Stomach smooth muscle (tissue), 2 donors: Measurements from ENCODE around the gene PDK2.

Experiments used
- H3K27ac ChIP-seq: one replicate; pipeline ENCODE4 v1.7.0; 2013; ENCODE audit warnings: mild to moderate bottlenecking, low read length, inconsistent platforms
- H3K27me3 ChIP-seq, 2 donors: one replicate each; pipeline ENCODE4 v1.7.0; 2013; ENCODE audit warnings: low read length in 2 of 2; ENCODE audit not compliant: insufficient read depth in 2 of 2, control insufficient read depth in 1 of 2
- H3K36me3 ChIP-seq, 2 donors: one replicate each; pipeline ENCODE4 v1.7.0; 2013; ENCODE audit warnings: low read length in 2 of 2; ENCODE audit not compliant: control insufficient read depth in 2 of 2, insufficient read depth in 2 of 2
- H3K4me1 ChIP-seq: one replicate; pipeline ENCODE4 v1.7.0; 2013; ENCODE audit warnings: low read length; ENCODE audit not compliant: control insufficient read depth, insufficient read depth
- H3K4me3 ChIP-seq, 2 donors: one replicate each; pipeline ENCODE4 v1.7.0; 2013; ENCODE audit warnings: low read length in 2 of 2
- H3K9ac ChIP-seq, 2 donors: one replicate each; pipeline ENCODE4 v1.7.0; 2013; ENCODE audit warnings: low read length in 2 of 2, mild to moderate bottlenecking in 1 of 2
- H3K9me3 ChIP-seq, 2 donors: one replicate each; pipeline ENCODE4 v1.7.0; 2013; ENCODE audit warnings: low read length in 2 of 2; ENCODE audit not compliant: control insufficient read depth in 2 of 2
- donor health status: healthy.
- donor health status: Pancreatic carcinoma.

Gene PDK2

DNA sequence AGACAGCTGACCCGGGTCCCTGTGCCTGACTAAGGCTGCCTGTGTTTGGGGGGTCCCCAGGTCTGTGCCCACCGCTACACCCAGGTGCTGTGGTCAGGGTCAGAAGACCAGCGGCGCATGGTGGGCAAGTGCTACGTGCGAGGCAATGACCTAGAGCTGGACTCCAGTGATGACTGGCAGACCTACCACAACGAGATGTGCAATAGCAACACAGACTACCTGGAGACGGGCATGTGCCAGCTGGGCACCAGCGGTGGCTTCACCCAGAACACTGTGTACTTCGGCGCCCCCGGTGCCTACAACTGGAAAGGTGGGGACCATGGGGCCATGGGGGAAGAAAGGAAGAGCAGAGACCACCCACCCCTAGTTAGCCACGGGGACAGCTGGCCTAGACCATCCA, 27.2 kb upstream of the PDK2 start:
- H3K9ac ChIP-seq = no peak overlapping the region
- H3K27ac ChIP-seq = no peak overlapping the region
- H3K4me3 ChIP-seq = no peak overlapping the region
- peaks cover 21% of the 10 kb centered on the region for H3K4me1 ChIP-seq
- H3K36me3 ChIP-seq = peaks cover 36 to 47% of the 10 kb centered on the region in 2 donors
- H3K27me3 ChIP-seq = no peaks in the 10 kb centered on the region
- H3K9me3 ChIP-seq = no peaks in the 10 kb centered on the region

DNA sequence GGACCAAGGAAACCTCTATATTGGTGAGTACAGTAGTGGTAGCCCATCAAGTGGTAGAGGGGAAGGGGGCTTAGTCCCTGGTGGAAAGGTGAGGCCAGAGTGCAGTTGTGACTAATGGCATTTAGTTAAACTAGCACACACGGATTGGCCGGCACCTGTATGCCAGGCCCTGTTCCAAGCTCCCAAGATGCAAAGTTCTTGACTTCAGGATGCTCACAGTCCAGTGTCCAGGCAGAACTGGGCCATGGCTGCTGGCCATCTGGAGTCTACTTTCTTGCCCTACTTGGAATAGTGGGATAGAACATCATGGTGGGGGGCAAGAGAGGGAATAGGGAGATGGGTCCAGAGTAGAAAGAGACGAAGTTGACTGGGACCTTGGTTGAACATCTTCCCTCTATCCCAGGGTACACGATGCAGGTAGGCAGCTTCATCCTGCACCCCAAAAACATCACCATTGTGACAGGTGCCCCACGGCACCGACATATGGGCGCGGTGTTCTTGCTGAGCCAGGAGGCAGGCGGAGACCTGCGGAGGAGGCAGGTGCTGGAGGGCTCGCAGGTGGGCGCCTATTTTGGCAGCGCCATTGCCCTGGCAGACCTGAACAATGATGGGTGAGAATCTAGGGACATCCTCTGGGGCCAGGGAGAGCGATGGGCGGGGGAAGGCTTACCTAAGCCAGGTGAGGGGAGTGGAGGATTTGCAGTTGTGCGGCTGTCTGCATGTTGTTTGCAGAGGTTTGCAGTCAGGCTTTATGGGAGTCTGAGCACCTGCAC, 24.1 kb upstream of the PDK2 start:
- Histone ChIP-seq H3K4me1 (peaks cover 3% of the 10 kb centered on the region), H3K27ac (no peak overlapping the region), H3K9me3 (no peaks in the 10 kb centered on the region), H3K36me3 (peaks cover 63 to 71% of the 10 kb centered on the region in 2 donors), H3K9ac (no peak overlapping the region), H3K4me3 (no peak overlapping the region), H3K27me3 (no peaks in the 10 kb centered on the region)

GRCh38 chr17:50071692-50072091, 23.5 kb upstream of the PDK2 start:
- Histone ChIP-seq H3K4me1 (peaks cover 3% of the 10 kb centered on the region), H3K27me3 (no peaks in the 10 kb centered on the region), H3K9me3 (no peaks in the 10 kb centered on the region), H3K36me3 (peaks cover 65 to 72% of the 10 kb centered on the region in 2 donors), H3K9ac (no peak overlapping the region), H3K27ac (no peak overlapping the region), H3K4me3 (no peak overlapping the region)

DNA sequence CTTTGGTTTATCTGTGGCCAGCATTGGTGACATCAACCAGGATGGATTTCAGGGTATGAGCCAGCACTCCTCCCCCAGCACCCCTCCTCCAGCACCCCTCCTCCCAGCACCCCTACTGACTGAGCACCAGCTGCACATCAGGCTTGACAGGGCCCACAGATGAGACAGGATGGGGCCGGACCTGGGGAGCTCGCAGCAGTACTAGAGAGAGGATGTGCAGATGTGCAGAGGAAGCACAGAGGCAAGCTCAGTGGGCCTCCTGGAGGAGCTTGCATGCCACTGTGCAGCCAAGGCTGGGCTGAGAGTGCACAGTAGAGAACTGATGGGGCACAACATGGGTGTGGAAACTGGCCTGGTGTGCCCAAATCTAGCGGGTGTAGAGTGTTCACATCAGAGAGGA, 23.0 kb upstream of the PDK2 start:
- Histone ChIP-seq H3K4me3 (no peak overlapping the region), H3K27me3 (no peaks in the 10 kb centered on the region), H3K9ac (no peak overlapping the region), H3K4me1 (peaks cover 3% of the 10 kb centered on the region), H3K27ac (no peak overlapping the region), H3K36me3 (peaks cover 69 to 73% of the 10 kb centered on the region in 2 donors), H3K9me3 (no peaks in the 10 kb centered on the region)

GRCh38 chr17:50072925-50073324, 22.2 kb upstream of the PDK2 start:
- Histone ChIP-seq H3K9ac (no peak overlapping the region), H3K27me3 (no peaks in the 10 kb centered on the region), H3K27ac (no peak overlapping the region), H3K4me1 (peaks cover 3% of the 10 kb centered on the region), H3K4me3 (no peak overlapping the region), H3K9me3 (no peaks in the 10 kb centered on the region), H3K36me3 (peaks cover 76% of the 10 kb centered on the region in 2 donors)

GRCh38 chr17:50074227-50074626, 20.9 kb upstream of the PDK2 start:
- no peak overlapping the region for H3K9ac ChIP-seq
- peaks cover 81 to 82% of the 10 kb centered on the region in 2 donors for H3K36me3 ChIP-seq
- H3K4me3 ChIP-seq = no peak overlapping the region
- H3K4me1 ChIP-seq = peaks cover 5% of the 10 kb centered on the region
- no peaks in the 10 kb centered on the region for H3K9me3 ChIP-seq
- no peaks in the 10 kb centered on the region for H3K27me3 ChIP-seq
- no peak overlapping the region for H3K27ac ChIP-seq

DNA sequence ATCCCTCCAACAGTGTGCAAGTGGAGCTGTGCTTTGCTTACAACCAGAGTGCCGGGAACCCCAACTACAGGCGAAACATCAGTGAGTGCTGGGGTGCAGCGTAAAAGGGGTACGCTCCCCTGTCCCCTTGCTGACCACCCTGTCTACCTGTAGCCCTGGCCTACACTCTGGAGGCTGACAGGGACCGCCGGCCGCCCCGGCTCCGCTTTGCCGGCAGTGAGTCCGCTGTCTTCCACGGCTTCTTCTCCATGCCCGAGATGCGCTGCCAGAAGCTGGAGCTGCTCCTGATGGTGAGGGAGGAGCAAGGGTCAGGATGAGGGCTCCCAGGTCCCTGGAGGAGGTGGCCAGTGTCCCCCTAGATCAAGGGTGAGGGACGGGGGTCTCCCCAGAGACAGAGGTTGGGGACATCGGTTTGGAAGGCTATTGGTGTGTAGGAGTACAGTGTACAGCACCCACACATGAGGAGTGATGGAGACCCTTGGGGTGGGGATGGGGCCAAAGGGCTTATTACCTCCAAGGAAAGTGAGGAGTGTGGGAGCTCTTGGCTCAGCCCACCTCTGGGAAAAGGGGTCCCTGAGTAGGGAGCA, 19.6 kb upstream of the PDK2 start:
- peaks cover 84 to 85% of the 10 kb centered on the region in 2 donors for H3K36me3 ChIP-seq
- H3K27me3 ChIP-seq = no peaks in the 10 kb centered on the region
- H3K4me3 ChIP-seq = no peak overlapping the region
- peaks cover 13% of the 10 kb centered on the region for H3K4me1 ChIP-seq
- H3K9ac ChIP-seq = no peak overlapping the region
- no peak overlapping the region for H3K27ac ChIP-seq
- no peaks in the 10 kb centered on the region for H3K9me3 ChIP-seq

DNA sequence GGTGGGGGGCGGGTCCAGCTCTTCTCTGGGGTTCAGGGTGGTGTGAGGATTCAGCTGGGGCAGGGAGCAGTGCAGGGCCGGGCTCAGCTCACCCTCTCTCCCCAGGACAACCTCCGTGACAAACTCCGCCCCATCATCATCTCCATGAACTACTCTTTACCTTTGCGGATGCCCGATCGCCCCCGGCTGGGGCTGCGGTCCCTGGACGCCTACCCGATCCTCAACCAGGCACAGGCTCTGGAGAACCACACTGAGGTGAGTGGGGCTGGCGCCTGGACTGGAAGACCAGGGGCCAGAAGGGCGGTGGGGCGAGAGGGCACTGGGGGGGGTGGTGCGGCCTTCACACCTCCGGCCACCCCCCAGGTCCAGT, 18.9 kb upstream of the PDK2 start:
- no peak overlapping the region for H3K9ac ChIP-seq
- peaks cover 84 to 86% of the 10 kb centered on the region in 2 donors for H3K36me3 ChIP-seq
- no peaks in the 10 kb centered on the region for H3K27me3 ChIP-seq
- H3K4me1 ChIP-seq = peaks cover 13% of the 10 kb centered on the region
- H3K27ac ChIP-seq = peak overlapping the region; percentile 31
- no peaks in the 10 kb centered on the region for H3K9me3 ChIP-seq
- H3K4me3 ChIP-seq = no peak overlapping the region

DNA sequence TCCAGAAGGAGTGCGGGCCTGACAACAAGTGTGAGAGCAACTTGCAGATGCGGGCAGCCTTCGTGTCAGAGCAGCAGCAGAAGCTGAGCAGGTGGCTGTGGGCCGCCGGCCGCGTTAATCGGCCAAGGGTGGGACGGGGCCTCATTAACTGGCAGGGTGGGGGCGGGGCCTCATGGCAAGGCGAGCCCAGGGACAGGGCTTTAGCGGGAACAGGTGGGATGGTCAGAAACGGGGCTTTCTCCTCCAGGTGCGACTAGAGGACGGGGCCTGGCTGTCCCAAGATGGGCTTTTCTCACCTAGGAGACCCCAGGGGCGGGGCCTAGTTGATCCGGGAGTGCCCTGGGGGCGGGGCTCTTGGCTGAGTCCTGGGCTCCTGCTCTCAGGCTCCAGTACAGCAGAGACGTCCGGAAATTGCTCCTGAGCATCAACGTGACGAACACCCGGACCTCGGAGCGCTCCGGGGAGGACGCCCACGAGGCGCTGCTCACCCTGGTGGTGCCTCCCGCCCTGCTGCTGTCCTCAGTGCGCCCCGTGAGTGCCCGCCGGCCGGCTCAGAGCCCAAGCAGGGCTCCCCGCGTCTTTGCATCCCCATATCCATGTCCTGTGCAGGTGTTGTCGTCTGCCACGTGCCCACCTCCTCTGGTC, 18.4 kb upstream of the PDK2 start:
- Histone ChIP-seq H3K9me3 (no peaks in the 10 kb centered on the region), H3K36me3 (peaks cover 84% of the 10 kb centered on the region in 2 donors), H3K4me3 (no peak overlapping the region), H3K27me3 (no peaks in the 10 kb centered on the region), H3K27ac (peak overlapping the region; percentile 31), H3K4me1 (peaks cover 13% of the 10 kb centered on the region), H3K9ac (no peak overlapping the region)

DNA sequence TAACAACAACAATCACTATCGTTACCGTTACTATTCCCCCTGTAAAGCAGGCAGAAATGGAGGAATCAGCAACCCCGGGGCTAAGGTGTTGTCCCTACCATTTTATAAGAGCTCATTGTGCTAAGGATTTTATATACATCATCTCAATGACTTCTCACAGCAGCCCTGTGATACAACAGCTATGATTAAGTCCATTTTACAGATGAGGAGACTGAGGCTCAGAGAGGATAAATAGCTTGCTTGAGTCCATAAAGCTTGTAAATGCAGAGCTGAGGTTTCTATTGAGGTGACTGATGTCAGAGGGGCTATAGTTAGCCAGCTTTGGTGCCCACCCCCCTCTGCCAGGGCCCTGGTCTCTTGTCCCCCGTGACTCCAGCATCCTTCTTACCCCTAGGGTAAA, 16.7 kb upstream of the PDK2 start:
- Histone ChIP-seq H3K9ac (no peak overlapping the region), H3K4me1 (peaks cover 13% of the 10 kb centered on the region), H3K9me3 (no peaks in the 10 kb centered on the region), H3K4me3 (no peak overlapping the region), H3K27me3 (no peaks in the 10 kb centered on the region), H3K27ac (no peak overlapping the region), H3K36me3 (peaks cover 74 to 75% of the 10 kb centered on the region in 2 donors)
